GM12892 (cell line): Measurements from ENCODE around the gene PSMD9.
"Not testable (repeated sequence)": the region's sequence is repeated elsewhere in the genome, so short reads cannot be mapped to it uniquely, and the experiment has no call there.

Source experiments
- POLR2A ChIP-seq: IDR thresholded peaks from 2 replicates; pipeline ENCODE4 v1.6.1; 2011; ENCODE audit warnings: low read depth, low read length, control low read depth
- POLR2AphosphoS5 ChIP-seq: IDR thresholded peaks from 2 replicates; pipeline ENCODE4 v1.6.1; 2011; ENCODE audit warnings: low read depth, low read length, control low read depth
- TAF1 ChIP-seq: IDR thresholded peaks from 2 replicates; pipeline ENCODE4 v1.6.1; 2011; ENCODE audit warnings: low read depth, mild to moderate bottlenecking, control low read depth, low read length, borderline replicate concordance

GRCh38 chr12:121929545-121929944, 41.0 kb downstream of the PSMD9 start:
- not testable (repeated sequence) for TF ChIP-seq POLR2A, POLR2AphosphoS5, TAF1
